ENCODE measurements around the gene REELD1. TPM values are rescaled to one million over a fixed set of nuclear protein-coding genes. Genes with fewer than 3 reads are reported as not detected.

Gene REELD1
- total and polyA plus RNA-seq, 10 of the 15 experiments (the other 5 are each of a cell fraction or from before 2014, with no cell fraction given), result 0.11 to 3.9 (median 0.62) TPM

- ChIA-PET RAD21 (ENCODE audit: unreplicated experiment) (interaction anchor here (1.2 kb wide), 1 partner anchor 19 kb away, joined by 3 read pairs; no protein-coding TSS in a partner anchor), SMC1A (ENCODE audit: uncharacterized antibody, unreplicated experiment) (no interaction called here), POLR2A (no interaction called here), CTCF (no interaction called here)
- Histone ChIP-seq H3K27ac (ENCODE audit: control insufficient read depth, insufficient read depth) (no peak overlapping the region), H3K79me2 (ENCODE audit: control insufficient read depth, insufficient read depth, low read length) (peaks cover 79% of the 10 kb centered on the region), H3K9ac (ENCODE audit: control insufficient read depth, insufficient read depth, low read length) (no peak overlapping the region), H3K4me2 (ENCODE audit: control insufficient read depth, insufficient read depth) (peak overlapping the region; percentile 52), H3K4me1 (ENCODE audit: control insufficient read depth, insufficient read depth, low read length) (peaks cover 13% of the 10 kb centered on the region), H3K36me3 (ENCODE audit: control insufficient read depth in 2 of 2, insufficient read depth in 2 of 2, low read length in 1 of 2) (peaks cover 0 to 3% of the 10 kb centered on the region in 2 experiments; a peak in 1 of 4 replicates), H2AFZ (ENCODE audit: control insufficient read depth, low read depth, low read length) (no peak overlapping the region), H4K20me1 (ENCODE audit: control insufficient read depth, insufficient read depth) (no peaks in the 10 kb centered on the region), H3K9me3 (replicated peaks; ENCODE audit: control insufficient read depth, insufficient read depth, low read length) (no peaks in the 10 kb centered on the region), H3K4me3 (peak overlapping the region; percentile 40; the same call in 1 of the 2 replicates), H3K27me3 (replicated peaks in 1 of 2; ENCODE audit: control insufficient read depth in 2 of 2, insufficient read depth in 2 of 2, low read length in 1 of 2) (no peaks in the 10 kb centered on the region)
- TF ChIP-seq TCF7 (IDR thresholded peaks at IDR 0.05; ENCODE audit: borderline replicate concordance) (no peak), ZBTB33 (IDR thresholded peaks at IDR 0.05) (no peak), ELK1 (IDR thresholded peaks at IDR 0.05; ENCODE audit: low read depth, low read length) (no peak), TAF1 (IDR thresholded peaks at IDR 0.05; ENCODE audit: borderline replicate concordance, low read depth, low read length) (no peak), ESRRA (IDR thresholded peaks at IDR 0.05; ENCODE audit: low read length) (no peak), CREM (IDR thresholded peaks at IDR 0.05; ENCODE audit: low read depth) (no peak), TBL1XR1 (IDR thresholded peaks at IDR 0.05; ENCODE audit: low read depth, low read length) (no peak), SREBF2 (IDR thresholded peaks at IDR 0.05; ENCODE audit: low read length) (no peak), IRF4 (IDR thresholded peaks at IDR 0.05; ENCODE audit: low read depth, low read length) (no peak), CBFB (IDR thresholded peaks at IDR 0.05; ENCODE audit: low read depth) (no peak), MAX (IDR thresholded peaks at IDR 0.05; ENCODE audit: low read depth, low read length) (no peak), JUNB (IDR thresholded peaks at IDR 0.05) (no peak), PML (IDR thresholded peaks at IDR 0.05; ENCODE audit: low read length) (no peak), ASH2L (IDR thresholded peaks at IDR 0.05; ENCODE audit: borderline replicate concordance, low read depth) (no peak)
- DNase-seq (ENCODE audit: low read depth, low spot score) (no peak), FAIRE-seq (no peak), ATAC-seq (no peak)
- no TSS peak for BruUV-seq (replicated peaks)
- 85% methylated on average over 8 of the region's 8 CpGs for WGBS (ENCODE audit: insufficient coverage, insufficient replicate concordance, low lambda C conversion rate, missing lambda C conversion rate)
- intact Hi-C loops (cut with micrococcal nuclease; ENCODE audit: unreplicated experiment) (loop anchor here (5.0 kb wide), 5 partner anchors 46 to 221 kb away; no protein-coding TSS in a partner anchor), in situ Hi-C loops (cut with MboI) (no loop called here)
Observed at GRCh38 chr4:146178126-146178525, 36.2 kb upstream of the REELD1 start.
